Progenitor cell of endocrine pancreas (in vitro differentiated cells): ENCODE measurements around the gene EPS8L1. TPM values are rescaled to one million over a fixed set of nuclear protein-coding genes. Genes with fewer than 3 reads are reported as not detected.

Experiments used
- DNase-seq: peaks from one replicate; pipeline ENCODE4 v3.0.0; 2021; ENCODE audit warnings: low spot score; ENCODE audit not compliant: unreplicated experiment
- H3K27ac Mint-ChIP-seq: 2 replicates; pipeline ENCODE4 v1.8.0; 2021; ENCODE audit warnings: mild to moderate bottlenecking, moderate library complexity, mixed read lengths
- H3K27me3 Mint-ChIP-seq: 2 replicates; pipeline ENCODE4 v1.8.0; 2021; ENCODE audit warnings: mixed read lengths
- H3K36me3 Mint-ChIP-seq: 2 replicates; pipeline ENCODE4 v1.8.0; 2022; ENCODE audit warnings: mixed read lengths; ENCODE audit not compliant: insufficient read depth
- H3K4me1 Mint-ChIP-seq: 2 replicates; pipeline ENCODE4 v1.8.0; 2021; ENCODE audit warnings: low read depth, mixed read lengths
- H3K4me3 Mint-ChIP-seq: 2 replicates; pipeline ENCODE4 v1.8.0; 2021; ENCODE audit warnings: low read depth, mild to moderate bottlenecking, moderate library complexity, mixed read lengths
- H3K9me3 Mint-ChIP-seq: 2 replicates; pipeline ENCODE4 v1.8.0; 2021; ENCODE audit warnings: low read depth, mixed read lengths
- CTCF ChIP-seq: fragments of 200-600 bp; sonication (generic); IDR thresholded peaks from one replicate; pipeline ENCODE4 v1.5.0; 2021; ENCODE audit warnings: antibody characterized with exemption, mild to moderate bottlenecking; ENCODE audit not compliant: unreplicated experiment
- total RNA-seq: library from RNA; stranded (reverse); gene quantifications from 2 replicates; pipeline ENCODE4 v1.2.1, GENCODE V29; 2021

EPS8L1 gene
- total RNA-seq, 1 donor from 2014 or later: 14.4 TPM

- TF ChIP-seq CTCF: no peak
- H3K36me3 Mint-ChIP-seq: no peaks in the 10 kb centered on the region
- peak overlapping the region; percentile 93 for H3K27ac Mint-ChIP-seq
- H3K4me1 Mint-ChIP-seq: peaks cover 26% of the 10 kb centered on the region
- peak overlapping the region; percentile 97 for H3K4me3 Mint-ChIP-seq
- no peak for DNase-seq
- H3K27me3 Mint-ChIP-seq: no peaks in the 10 kb centered on the region
- H3K9me3 Mint-ChIP-seq: no peaks in the 10 kb centered on the region
These were observed 40.7 kb downstream of the EPS8L1 start for GRCh38 chr19:55116232-55116858.

- no peak for DNase-seq
- Mint-ChIP-seq H3K4me3 (peak within 1 kb of the TSS; percentile 97), H3K27me3 (peaks cover 3% of the 10 kb centered on the region), H3K9me3 (no peaks in the 10 kb centered on the region), H3K27ac (peak within 1 kb of the TSS; percentile 98), H3K4me1 (peaks cover 26% of the 10 kb centered on the region), H3K36me3 (no peaks in the 10 kb centered on the region)
- TF ChIP-seq CTCF: no peak
These were observed 41.4 kb downstream of the EPS8L1 start, which contains the start of gene PPP1R12C for GRCh38 chr19:55116859-55117662. PPP1R12C (minus strand) TSS chr19:55117637; CDS start chr19:55117543, 94 bp downstream.

GRCh38 chr19:55117663-55118391 lies 42.2 kb downstream of the EPS8L1 start:
- peak; percentile 91 for DNase-seq
- peak overlapping the region; percentile 98 for H3K27ac Mint-ChIP-seq
- peaks cover 6% of the 10 kb centered on the region for H3K27me3 Mint-ChIP-seq
- H3K9me3 Mint-ChIP-seq: no peaks in the 10 kb centered on the region
- H3K4me3 Mint-ChIP-seq: peak overlapping the region; percentile 96
- H3K4me1 Mint-ChIP-seq: peaks cover 26% of the 10 kb centered on the region
- no peaks in the 10 kb centered on the region for H3K36me3 Mint-ChIP-seq
- no peak for TF ChIP-seq CTCF

- H3K36me3 Mint-ChIP-seq: no peaks in the 10 kb centered on the region
- DNase-seq: peak; percentile 56
- peaks cover 13% of the 10 kb centered on the region for H3K27me3 Mint-ChIP-seq
- peaks cover 26% of the 10 kb centered on the region for H3K4me1 Mint-ChIP-seq
- H3K27ac Mint-ChIP-seq: peak overlapping the region; percentile 98
- no peak for TF ChIP-seq CTCF
- H3K4me3 Mint-ChIP-seq: peak overlapping the region; percentile 96
- H3K9me3 Mint-ChIP-seq: no peaks in the 10 kb centered on the region
These were observed 42.8 kb downstream of the EPS8L1 start for GRCh38 chr19:55118401-55118991.

GRCh38 chr19:55119053-55119452 lies 43.4 kb downstream of the EPS8L1 start:
- no peaks in the 10 kb centered on the region for H3K36me3 Mint-ChIP-seq
- H3K9me3 Mint-ChIP-seq: no peaks in the 10 kb centered on the region
- peak overlapping the region; percentile 98 for H3K27ac Mint-ChIP-seq
- peak overlapping the region; percentile 96 for H3K4me3 Mint-ChIP-seq
- H3K27me3 Mint-ChIP-seq: peaks cover 18% of the 10 kb centered on the region
- TF ChIP-seq CTCF: no peak
- H3K4me1 Mint-ChIP-seq: peaks cover 25% of the 10 kb centered on the region
- no peak for DNase-seq
